HepG2 (cell line): ENCODE results near the gene AKTIP. TPM values are rescaled to one million over a fixed set of nuclear protein-coding genes. Genes with fewer than 3 reads are reported as not detected.

Source experiments
- ATM ChIP-seq: fragments of 450-650 bp; IDR thresholded peaks from 2 replicates; pipeline ENCODE4 v1.7.1; 2017; ENCODE audit warnings: mild to moderate bottlenecking, borderline replicate concordance
- CEBPB ChIP-seq: IDR thresholded peaks from 2 replicates; pipeline ENCODE4 v1.6.1; 2011; ENCODE audit warnings: low read depth, low read length, improper control_type of control experiment, borderline replicate concordance
- CREB3 ChIP-seq: sonication (generic); formaldehyde crosslinking; IDR thresholded peaks from 2 replicates; pipeline ENCODE4 v1.5.0; 2020; ENCODE audit warnings: missing genetic modification reagents
- GPN1 ChIP-seq: sonication (generic); formaldehyde crosslinking; IDR thresholded peaks from 2 replicates; pipeline ENCODE4 v1.5.1; 2020; ENCODE audit warnings: missing genetic modification reagents, borderline replicate concordance
- HES4 ChIP-seq: sonication (generic); formaldehyde crosslinking; IDR thresholded peaks from 2 replicates; pipeline ENCODE4 v1.9.0; 2021; ENCODE audit warnings: mild to moderate bottlenecking, missing genetic modification reagents, borderline replicate concordance
- HMG20A ChIP-seq: IDR thresholded peaks from 2 replicates; pipeline ENCODE4 v1.6.1; 2016; ENCODE audit warnings: borderline replicate concordance
- IKZF1 ChIP-seq: fragments of 450-650 bp; IDR thresholded peaks from 2 replicates; pipeline ENCODE4 v1.7.1; 2016
- KDM2A ChIP-seq: sonication (generic); formaldehyde crosslinking; IDR thresholded peaks from 2 replicates; pipeline ENCODE4 v1.4.0; 2020; ENCODE audit warnings: low read depth, missing genetic modification reagents, borderline replicate concordance
- PATZ1 ChIP-seq: sonication (generic); formaldehyde crosslinking; IDR thresholded peaks from 2 replicates; pipeline ENCODE4 v1.4.0; 2020; ENCODE audit warnings: missing genetic modification reagents
- PCBP2 ChIP-seq: fragments of 200-400 bp; formaldehyde crosslinking; optimal IDR thresholded peaks from 2 replicates; pipeline ENCODE3; 2018; ENCODE audit warnings: low read length, low read depth; ENCODE audit not compliant: poor library complexity, severe bottlenecking
- SALL2 ChIP-seq: sonication (generic); formaldehyde crosslinking; IDR thresholded peaks from 2 replicates; pipeline ENCODE4 v1.8.1; 2023; ENCODE audit warnings: mild to moderate bottlenecking, missing genetic modification reagents, inconsistent platforms
- SIN3B ChIP-seq: fragments of 150-350 bp; IDR thresholded peaks from 2 replicates; pipeline ENCODE4 v1.6.1; 2014; ENCODE audit warnings: low read length
- ZNF317 ChIP-seq: sonication (generic); formaldehyde crosslinking; IDR thresholded peaks from 2 replicates; pipeline ENCODE4 v1.5.0; 2020; ENCODE audit warnings: mild to moderate bottlenecking, missing genetic modification reagents
- ZNF350 ChIP-seq: sonication (generic); formaldehyde crosslinking; IDR thresholded peaks from 2 replicates; pipeline ENCODE4 v1.4.0; 2020; ENCODE audit warnings: mild to moderate bottlenecking, low read depth, missing genetic modification reagents, borderline replicate concordance
- ZNF446 ChIP-seq: sonication (generic); formaldehyde crosslinking; IDR thresholded peaks from 2 replicates; pipeline ENCODE4 v1.5.0; 2020; ENCODE audit warnings: mild to moderate bottlenecking, missing genetic modification reagents
- ZNF501 ChIP-seq: sonication (generic); formaldehyde crosslinking; IDR thresholded peaks from 2 replicates; pipeline ENCODE4 v1.5.1; 2020; ENCODE audit warnings: mild to moderate bottlenecking, moderate library complexity, missing genetic modification reagents
- ZNF580 ChIP-seq: IDR thresholded peaks from 2 replicates; pipeline ENCODE4 v1.6.1; 2016; ENCODE audit warnings: low read depth, borderline replicate concordance
- ZNF710 ChIP-seq: sonication (generic); formaldehyde crosslinking; IDR thresholded peaks from 2 replicates; pipeline ENCODE4 v1.5.0; 2020; ENCODE audit warnings: mild to moderate bottlenecking, missing genetic modification reagents, borderline replicate concordance
- polyA plus RNA-seq, 8 experiments: library from polyadenylated mRNA; depleted of rRNA in 3 of 8; stranded (reverse) in 7 of 8; unstranded in 1 of 8; fragments of >200 nt; fragmentation: Illumina TruSeq in 4 of 8; extraction: Trizol in 4 of 8; gene quantifications; 2 replicates each; pipeline versions ENCODE4 v1.2.1 to v1.2.3, GENCODE V29; 2011 to 2016; ENCODE audit warnings: low read depth in 4 of 8, missing spikeins in 1 of 8, mixed read lengths in 1 of 8; ENCODE audit not compliant: insufficient read depth in 1 of 8
- total RNA-seq, 5 experiments: library from RNA; depleted of rRNA; stranded (reverse); fragments of >200 nt; fragmentation: Illumina TruSeq; extraction: Trizol; gene quantifications; 2 replicates each; pipeline ENCODE4 v1.2.3, GENCODE V29; 2016; ENCODE audit warnings: low read depth in 1 of 5
- TF ChIP-seq, protein P1 (sequence below): IDR thresholded peaks from 2 replicates; pipeline ENCODE4 v1.6.1; 2016; ENCODE audit warnings: low read depth, missing genetic modification reagents, missing compliant biosample characterization

The AKTIP gene
- total and polyA plus RNA-seq, 2 of the 13 experiments (the other 11 are each of a cell fraction or from before 2014, with no cell fraction given) = 28.8 to 49.0 TPM

DNA sequence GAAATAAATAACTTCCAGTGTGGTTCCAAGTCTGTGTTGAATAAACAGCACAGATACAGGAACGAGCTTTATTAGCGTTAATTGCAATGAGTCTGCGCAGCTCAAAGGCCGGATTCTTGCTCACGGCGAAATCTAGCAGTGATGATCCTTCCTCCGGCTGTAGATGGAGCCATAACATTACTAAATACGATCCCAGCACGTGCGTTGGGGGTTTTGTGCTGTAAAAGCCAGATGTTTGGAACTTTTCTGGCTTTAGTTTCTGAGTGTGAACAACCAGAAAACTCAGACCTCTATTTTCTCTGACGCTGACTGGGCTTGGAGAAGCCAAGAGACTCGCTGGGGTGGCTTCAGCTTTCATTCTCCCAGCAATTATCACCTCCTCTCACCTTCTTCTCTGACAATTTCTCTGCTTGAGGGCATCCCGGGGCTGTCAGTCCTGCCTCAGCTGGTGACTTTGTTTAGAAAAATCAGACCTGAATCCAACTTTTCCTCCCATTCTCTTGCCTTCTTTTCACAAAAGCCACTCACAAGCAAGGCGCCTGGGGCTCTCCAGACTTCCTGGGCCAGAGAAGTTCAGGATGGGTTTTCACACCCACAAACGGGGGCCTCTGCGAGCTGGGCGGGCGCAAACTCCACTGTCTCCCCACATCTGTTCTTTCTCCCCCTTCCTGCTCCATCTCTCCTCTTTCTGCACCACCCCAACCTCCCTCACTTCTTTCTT lies 47.1 kb upstream of the AKTIP start (continued):
- TF ChIP-seq, protein P1, sequence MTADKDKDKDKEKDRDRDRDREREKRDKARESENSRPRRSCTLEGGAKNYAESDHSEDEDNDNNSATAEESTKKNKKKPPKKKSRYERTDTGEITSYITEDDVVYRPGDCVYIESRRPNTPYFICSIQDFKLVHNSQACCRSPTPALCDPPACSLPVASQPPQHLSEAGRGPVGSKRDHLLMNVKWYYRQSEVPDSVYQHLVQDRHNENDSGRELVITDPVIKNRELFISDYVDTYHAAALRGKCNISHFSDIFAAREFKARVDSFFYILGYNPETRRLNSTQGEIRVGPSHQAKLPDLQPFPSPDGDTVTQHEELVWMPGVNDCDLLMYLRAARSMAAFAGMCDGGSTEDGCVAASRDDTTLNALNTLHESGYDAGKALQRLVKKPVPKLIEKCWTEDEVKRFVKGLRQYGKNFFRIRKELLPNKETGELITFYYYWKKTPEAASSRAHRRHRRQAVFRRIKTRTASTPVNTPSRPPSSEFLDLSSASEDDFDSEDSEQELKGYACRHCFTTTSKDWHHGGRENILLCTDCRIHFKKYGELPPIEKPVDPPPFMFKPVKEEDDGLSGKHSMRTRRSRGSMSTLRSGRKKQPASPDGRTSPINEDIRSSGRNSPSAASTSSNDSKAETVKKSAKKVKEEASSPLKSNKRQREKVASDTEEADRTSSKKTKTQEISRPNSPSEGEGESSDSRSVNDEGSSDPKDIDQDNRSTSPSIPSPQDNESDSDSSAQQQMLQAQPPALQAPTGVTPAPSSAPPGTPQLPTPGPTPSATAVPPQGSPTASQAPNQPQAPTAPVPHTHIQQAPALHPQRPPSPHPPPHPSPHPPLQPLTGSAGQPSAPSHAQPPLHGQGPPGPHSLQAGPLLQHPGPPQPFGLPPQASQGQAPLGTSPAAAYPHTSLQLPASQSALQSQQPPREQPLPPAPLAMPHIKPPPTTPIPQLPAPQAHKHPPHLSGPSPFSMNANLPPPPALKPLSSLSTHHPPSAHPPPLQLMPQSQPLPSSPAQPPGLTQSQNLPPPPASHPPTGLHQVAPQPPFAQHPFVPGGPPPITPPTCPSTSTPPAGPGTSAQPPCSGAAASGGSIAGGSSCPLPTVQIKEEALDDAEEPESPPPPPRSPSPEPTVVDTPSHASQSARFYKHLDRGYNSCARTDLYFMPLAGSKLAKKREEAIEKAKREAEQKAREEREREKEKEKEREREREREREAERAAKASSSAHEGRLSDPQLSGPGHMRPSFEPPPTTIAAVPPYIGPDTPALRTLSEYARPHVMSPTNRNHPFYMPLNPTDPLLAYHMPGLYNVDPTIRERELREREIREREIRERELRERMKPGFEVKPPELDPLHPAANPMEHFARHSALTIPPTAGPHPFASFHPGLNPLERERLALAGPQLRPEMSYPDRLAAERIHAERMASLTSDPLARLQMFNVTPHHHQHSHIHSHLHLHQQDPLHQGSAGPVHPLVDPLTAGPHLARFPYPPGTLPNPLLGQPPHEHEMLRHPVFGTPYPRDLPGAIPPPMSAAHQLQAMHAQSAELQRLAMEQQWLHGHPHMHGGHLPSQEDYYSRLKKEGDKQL (CRISPR knock-in tag) = no peak
- 0 out of 2 replicates have a peak, but pooled peaks have one; percentile 28 for TF ChIP-seq ZNF350
- TF ChIP-seq ZNF317 = no peak
- no peak for TF ChIP-seq PCBP2
- TF ChIP-seq HES4 (CRISPR knock-in tag) = no peak
- no peak for TF ChIP-seq CREB3 (CRISPR knock-in tag)
- 0 out of 2 replicates have a peak, but pooled peaks have one; percentile 25 for TF ChIP-seq PATZ1
- TF ChIP-seq ZNF710 (CRISPR knock-in tag) = no peak
- TF ChIP-seq SALL2 (CRISPR knock-in tag) = no peak
- no peak for TF ChIP-seq ATM
- TF ChIP-seq KDM2A (CRISPR knock-in tag) = 0 out of 2 replicates have a peak, but pooled peaks have one; percentile 42
- no peak for TF ChIP-seq ZNF580 (CRISPR knock-in tag)
- TF ChIP-seq IKZF1 = no peak
- TF ChIP-seq SIN3B = no peak
- TF ChIP-seq ZNF446 (CRISPR knock-in tag) = no peak
- no peak for TF ChIP-seq GPN1 (CRISPR knock-in tag)
- no peak for TF ChIP-seq HMG20A (CRISPR knock-in tag)
- TF ChIP-seq CEBPB = no peak
- no peak for TF ChIP-seq ZNF501
